PC-9 (cell line): ENCODE measurements around the gene RASGRF1. TPM values are rescaled to one million over a fixed set of nuclear protein-coding genes. Genes with fewer than 3 reads are reported as not detected.

Experiments
- BruUV-seq: library from RNA; stranded (reverse); fragments of 400-500 nt; replicated peaks from 2 replicates; lab custom pipeline; 2021; lab: Mats Ljungman, UMichigan
- CTCF ChIA-PET: fragments of 300-600 bp; sonication (Branson Sonifier 250); formaldehyde crosslinking; loops from one replicate; lab custom pipeline; 2022; ENCODE audit warnings: antibody characterized with exemption; lab: Charles Lee
- POLR2A ChIA-PET: fragments of 300-600 bp; sonication (Branson Sonifier 250); formaldehyde crosslinking; loops from one replicate; lab custom pipeline; 2022; ENCODE audit warnings: antibody characterized with exemption; ENCODE audit not compliant: unreplicated experiment; lab: Charles Lee
- DNase-seq, 2 experiments: peaks; one replicate each; pipeline versions ENCODE4 v3.0.0 to v3.0.0-alpha.2; 2015 to 2022; ENCODE audit warnings: mixed read lengths in 1 of 2
- H2AFZ ChIP-seq: fragments of 200-600 bp; sonication (generic); 2 replicates; pipeline ENCODE4 v1.8.1; 2017; ENCODE audit warnings: antibody characterized with exemption
- H3F3A ChIP-seq: fragments of 200-600 bp; sonication (generic); 2 replicates; pipeline ENCODE4 v1.8.1; 2017; ENCODE audit warnings: antibody characterized with exemption, mild to moderate bottlenecking, low read depth; ENCODE audit not compliant: insufficient read depth
- H3K27ac ChIP-seq: fragments of 200-600 bp; sonication (generic); 2 replicates; pipeline ENCODE4 v1.6.1; 2016; ENCODE audit warnings: mixed run types
- H3K27me3 ChIP-seq: fragments of 200-600 bp; sonication (generic); 2 replicates; pipeline ENCODE4 v1.6.1; 2016; ENCODE audit warnings: low read depth, mixed run types; ENCODE audit not compliant: insufficient read depth
- H3K36me3 ChIP-seq: fragments of 200-600 bp; sonication (generic); 2 replicates; pipeline ENCODE4 v1.6.1; 2016; ENCODE audit warnings: low read depth, mixed run types
- H3K4me1 ChIP-seq: fragments of 200-600 bp; sonication (generic); replicated peaks from 2 replicates; pipeline ENCODE4 v1.6.1; 2016; ENCODE audit warnings: mixed run types; ENCODE audit not compliant: insufficient read depth
- H3K4me2 ChIP-seq: fragments of 200-600 bp; sonication (generic); 2 replicates; pipeline ENCODE4 v1.6.1; 2017; ENCODE audit warnings: mixed run types
- H3K4me3 ChIP-seq: fragments of 200-600 bp; sonication (generic); 2 replicates; pipeline ENCODE4 v1.6.1; 2016; ENCODE audit warnings: mixed run types
- H3K79me2 ChIP-seq: fragments of 200-600 bp; sonication (generic); 2 replicates; pipeline ENCODE4 v1.6.1; 2017; ENCODE audit warnings: low read depth, mixed run types
- H3K9me2 ChIP-seq: fragments of 200-600 bp; sonication (generic); 2 replicates; pipeline ENCODE4 v1.8.1; 2017; ENCODE audit warnings: mild to moderate bottlenecking; ENCODE audit not compliant: insufficient read depth
- H3K9me3 ChIP-seq: fragments of 200-600 bp; sonication (generic); 2 replicates; pipeline ENCODE4 v1.8.1; 2016; ENCODE audit warnings: low read depth; ENCODE audit not compliant: insufficient read depth
- H4K20me1 ChIP-seq: fragments of 200-600 bp; sonication (generic); 2 replicates; pipeline ENCODE4 v1.8.1; 2017; ENCODE audit not compliant: insufficient read depth
- EZH2 ChIP-seq: fragments of 200-600 bp; sonication (generic); IDR thresholded peaks from 2 replicates; pipeline ENCODE4 v1.8.0; 2017; ENCODE audit warnings: antibody characterized with exemption, low read depth
- intact Hi-C: fragments of 100-400 bp; cut with micrococcal nuclease; formaldehyde crosslinking; loops from one replicate; pipeline ENCODE4 v1.10.0; 2022; ENCODE audit not compliant: unreplicated experiment
- total RNA-seq: library from RNA; stranded (reverse); gene quantifications from 2 replicates; pipeline ENCODE4 v1.2.3, GENCODE V29; 2021
- TF ChIP-seq, protein P1 (sequence below): fragments of 200-600 bp; sonication (generic); conservative IDR thresholded peaks from 2 replicates; pipeline ENCODE4 v1.6.1; 2017; ENCODE audit warnings: mixed run types, antibody characterized with exemption, mild to moderate bottlenecking, moderate library complexity

RASGRF1 gene
- total RNA-seq, 1 experiment from 2014 or later, result 6.0 TPM

DNA sequence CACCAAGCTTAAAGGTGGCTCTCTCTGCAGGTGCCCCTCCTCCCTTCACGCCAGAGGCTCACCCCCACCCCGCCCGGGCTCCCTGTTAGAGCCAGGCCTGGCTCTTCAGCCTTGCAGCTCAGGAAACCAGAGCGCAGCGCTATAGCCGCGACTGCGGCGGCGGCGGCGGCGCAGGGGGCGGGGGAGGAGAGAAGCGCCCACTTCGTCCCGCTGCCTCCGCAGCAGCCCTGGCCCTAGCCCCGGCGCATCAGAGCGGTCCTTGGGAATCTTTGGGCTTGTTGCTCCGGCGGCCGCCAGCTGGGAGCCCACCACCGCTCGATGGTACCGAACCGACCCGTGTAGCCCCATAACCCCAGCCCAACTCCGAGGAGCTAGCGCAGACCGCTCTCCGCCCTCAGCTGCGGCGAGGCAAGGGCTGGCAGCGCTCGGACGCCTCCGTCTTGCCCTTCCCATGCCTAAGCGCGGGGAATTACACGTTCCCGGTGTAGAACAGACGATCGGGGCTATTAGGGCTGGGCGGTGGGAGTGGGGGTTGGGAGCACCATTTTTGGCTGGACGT is 1.2 kb downstream of the RASGRF1 start:
- H3K9me3 ChIP-seq, result no peaks in the 10 kb centered on the region
- TF ChIP-seq, protein P1, sequence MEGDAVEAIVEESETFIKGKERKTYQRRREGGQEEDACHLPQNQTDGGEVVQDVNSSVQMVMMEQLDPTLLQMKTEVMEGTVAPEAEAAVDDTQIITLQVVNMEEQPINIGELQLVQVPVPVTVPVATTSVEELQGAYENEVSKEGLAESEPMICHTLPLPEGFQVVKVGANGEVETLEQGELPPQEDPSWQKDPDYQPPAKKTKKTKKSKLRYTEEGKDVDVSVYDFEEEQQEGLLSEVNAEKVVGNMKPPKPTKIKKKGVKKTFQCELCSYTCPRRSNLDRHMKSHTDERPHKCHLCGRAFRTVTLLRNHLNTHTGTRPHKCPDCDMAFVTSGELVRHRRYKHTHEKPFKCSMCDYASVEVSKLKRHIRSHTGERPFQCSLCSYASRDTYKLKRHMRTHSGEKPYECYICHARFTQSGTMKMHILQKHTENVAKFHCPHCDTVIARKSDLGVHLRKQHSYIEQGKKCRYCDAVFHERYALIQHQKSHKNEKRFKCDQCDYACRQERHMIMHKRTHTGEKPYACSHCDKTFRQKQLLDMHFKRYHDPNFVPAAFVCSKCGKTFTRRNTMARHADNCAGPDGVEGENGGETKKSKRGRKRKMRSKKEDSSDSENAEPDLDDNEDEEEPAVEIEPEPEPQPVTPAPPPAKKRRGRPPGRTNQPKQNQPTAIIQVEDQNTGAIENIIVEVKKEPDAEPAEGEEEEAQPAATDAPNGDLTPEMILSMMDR, result no peak
- TF ChIP-seq EZH2, result no peak
- no peak overlapping the region for H3K4me3 ChIP-seq
- no peaks in the 10 kb centered on the region for H3K4me1 ChIP-seq
- POLR2A ChIA-PET, result no interaction called here
- BruUV-seq, result no TSS peak
- H3K79me2 ChIP-seq, result no peaks in the 10 kb centered on the region
- H3K27me3 ChIP-seq, result peaks cover 15% of the 10 kb centered on the region; the same call in 1 of the 2 replicates
- intact Hi-C loops, result no loop called here
- no peak overlapping the region for H3K4me2 ChIP-seq
- no peaks in the 10 kb centered on the region for H3F3A ChIP-seq
- CTCF ChIA-PET, result no interaction called here
- no peak for DNase-seq
- H3K9me2 ChIP-seq, result no peaks in the 10 kb centered on the region
- no peak overlapping the region for H2AFZ ChIP-seq
- H4K20me1 ChIP-seq, result no peaks in the 10 kb centered on the region
- no peak overlapping the region for H3K27ac ChIP-seq
- no peaks in the 10 kb centered on the region for H3K36me3 ChIP-seq

DNA sequence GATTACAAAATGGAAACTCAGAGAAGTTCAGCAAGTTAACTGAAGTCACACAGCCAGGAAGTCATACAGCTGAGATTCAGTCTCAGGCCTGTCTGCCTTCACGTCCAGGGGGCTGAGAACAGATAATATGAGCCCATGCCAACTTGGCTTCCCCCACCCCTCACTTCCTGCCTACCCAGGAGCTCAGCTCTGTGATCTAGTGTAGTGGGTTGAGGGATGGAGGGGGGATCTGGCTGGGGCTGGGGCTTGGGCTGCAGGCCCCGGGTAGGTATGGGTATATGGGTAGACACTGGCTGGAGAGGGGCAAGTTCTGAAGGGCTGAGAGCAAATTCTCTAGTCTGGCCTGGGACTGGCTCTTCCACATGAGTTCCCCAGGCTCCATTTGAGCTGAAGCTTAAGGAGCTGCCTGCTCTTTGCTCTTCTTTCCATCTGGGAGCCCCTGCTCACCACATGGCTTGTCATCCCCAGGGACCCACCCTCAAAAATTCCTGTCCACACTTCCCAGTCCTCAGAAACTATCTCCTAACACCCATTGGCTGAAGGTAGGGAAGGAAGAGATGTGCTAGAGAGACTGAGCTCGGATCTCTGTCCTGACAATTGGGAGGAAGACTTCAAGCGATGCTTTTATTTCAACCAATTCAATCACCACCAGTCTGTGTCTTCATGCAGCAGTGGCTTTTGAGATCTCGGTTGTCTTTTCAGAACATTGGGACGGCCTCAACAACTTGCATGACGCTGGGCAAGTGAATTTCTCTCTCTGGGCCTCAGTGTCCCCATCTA is 2.0 kb downstream of the RASGRF1 start:
- no TSS peak for BruUV-seq
- no peak for DNase-seq
- Histone ChIP-seq H3K4me2 (no peak overlapping the region), H2AFZ (no peak overlapping the region), H3K79me2 (no peaks in the 10 kb centered on the region), H3K9me2 (no peaks in the 10 kb centered on the region), H3K36me3 (no peaks in the 10 kb centered on the region), H3K4me1 (no peaks in the 10 kb centered on the region), H3K27me3 (peaks cover 19% of the 10 kb centered on the region; the same call in 1 of the 2 replicates), H3F3A (no peaks in the 10 kb centered on the region), H3K4me3 (no peak overlapping the region), H3K9me3 (no peaks in the 10 kb centered on the region), H3K27ac (no peak overlapping the region), H4K20me1 (no peaks in the 10 kb centered on the region)
- ChIA-PET CTCF (interaction anchor here (0.6 kb wide), 1 partner anchor 270 kb away, joined by 3 read pairs; no protein-coding TSS in a partner anchor), POLR2A (interaction anchor here (0.6 kb wide), 1 partner anchor 383 kb away, joined by 9 read pairs; no protein-coding TSS in a partner anchor)
- intact Hi-C loops, result no loop called here
- no peak for TF ChIP-seq EZH2
- TF ChIP-seq, protein P1, result no peak

DNA sequence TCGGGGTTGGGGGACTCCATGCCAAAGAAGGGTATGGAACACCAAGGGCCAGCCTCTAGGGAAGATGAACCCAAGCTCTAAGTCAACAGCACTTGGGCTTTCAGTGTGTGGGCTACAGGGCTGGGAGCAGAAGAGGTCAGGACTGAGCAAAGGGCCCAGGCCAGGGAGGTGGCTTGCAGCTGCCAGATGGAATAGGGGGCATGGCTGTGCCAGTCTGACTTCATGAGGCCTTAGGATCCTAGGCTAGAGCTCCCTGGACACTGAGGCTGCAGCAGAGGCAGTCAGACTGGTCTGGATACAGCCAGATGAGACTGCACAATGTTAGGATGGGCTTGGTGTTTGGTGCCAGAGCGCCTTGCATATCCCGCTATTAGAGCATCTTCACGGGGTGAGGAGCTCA is 3.8 kb downstream of the RASGRF1 start:
- no TSS peak for BruUV-seq
- Histone ChIP-seq H3K27me3 (peaks cover 35% of the 10 kb centered on the region; the same call in 1 of the 2 replicates), H3K79me2 (no peaks in the 10 kb centered on the region), H4K20me1 (no peaks in the 10 kb centered on the region), H3K4me3 (no peak overlapping the region), H2AFZ (no peak overlapping the region), H3K9me3 (no peaks in the 10 kb centered on the region), H3F3A (no peaks in the 10 kb centered on the region), H3K4me1 (no peaks in the 10 kb centered on the region), H3K9me2 (no peaks in the 10 kb centered on the region), H3K27ac (no peak overlapping the region), H3K4me2 (no peak overlapping the region), H3K36me3 (no peaks in the 10 kb centered on the region)
- intact Hi-C loops, result no loop called here
- ChIA-PET CTCF (no interaction called here), POLR2A (no interaction called here)
- TF ChIP-seq, protein P1, result no peak
- no peak for TF ChIP-seq EZH2
- no peak for DNase-seq
